ENCODE data around the gene PLXNB2. TPM values are rescaled to one million over a fixed set of nuclear protein-coding genes. Genes with fewer than 3 reads are reported as not detected.

PLXNB2 gene
- total RNA-seq, 1 experiment from 2014 or later, result 236 TPM

DNA sequence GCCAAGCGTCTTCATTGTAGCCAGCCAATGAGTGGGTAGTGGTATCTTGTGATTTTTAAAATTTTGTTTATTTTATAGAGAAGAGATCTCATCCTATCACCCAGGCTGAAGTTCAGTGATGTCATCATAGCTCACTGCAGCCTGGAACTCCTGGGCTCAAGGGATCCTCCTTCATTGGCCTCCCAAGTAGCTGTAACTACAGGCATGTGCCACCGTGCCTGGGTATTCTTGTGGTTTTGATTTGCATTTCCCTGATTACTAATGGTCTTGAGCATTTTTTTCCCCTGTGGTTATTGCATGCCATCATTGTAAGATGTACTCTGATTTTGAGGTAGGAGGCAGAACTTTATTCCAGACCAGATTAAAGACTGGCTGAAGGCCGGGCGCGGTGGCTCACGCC, 21.8 kb upstream of the PLXNB2 start (continued):
- TF ChIP-seq EZH2 (IDR thresholded peaks at IDR 0.05) (no peak), EZH2phosphoT487 (IDR thresholded peaks at IDR 0.05; ENCODE audit: borderline replicate concordance) (no peak), JUND (IDR thresholded peaks at IDR 0.05) (no peak)
- TF ChIP-seq, protein P1, sequence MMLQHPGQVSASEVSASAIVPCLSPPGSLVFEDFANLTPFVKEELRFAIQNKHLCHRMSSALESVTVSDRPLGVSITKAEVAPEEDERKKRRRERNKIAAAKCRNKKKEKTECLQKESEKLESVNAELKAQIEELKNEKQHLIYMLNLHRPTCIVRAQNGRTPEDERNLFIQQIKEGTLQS (IDR thresholded peaks at IDR 0.05), result no peak

- POLR2A ChIA-PET, result interaction anchor here (1.4 to 1.5 kb wide), 2 partner anchors 22 to 76 kb away, joined by 5 read pairs; partner anchors contain the start of gene HDAC10
- BruUV-seq (replicated peaks), result no TSS peak
- no peak overlapping the region for H2AFZ ChIP-seq (ENCODE audit: low read depth, low read length, poor library complexity, severe bottlenecking)
Observed at GRCh38 chr22:50327711-50328019, 20.2 kb upstream of the PLXNB2 start.

More at GRCh38 chr22:50327711-50328019, 20.2 kb upstream of the PLXNB2 start:
- no peaks in the 10 kb centered on the region for H3K27me3 ChIP-seq (ENCODE audit: insufficient read depth, low read length)
- no peak for DNase-seq (ENCODE audit: low read depth, low spot score)
- peaks cover 3% of the 10 kb centered on the region; the same call in 1 of the 2 replicates for H3K79me2 ChIP-seq (ENCODE audit: insufficient read depth, low read length)
- peak overlapping the region; percentile 88 for H3K9ac ChIP-seq (ENCODE audit: low read length)
- no peaks in the 10 kb centered on the region for H3K9me2 ChIP-seq (ENCODE audit: insufficient read depth)
- peaks cover 37 to 57% of the 10 kb centered on the region in 2 experiments for H3K4me1 ChIP-seq (ENCODE audit: control insufficient read depth in 1 of 2, insufficient read depth in 2 of 2, low read length in 2 of 2)
- RAD21 ChIA-PET (ENCODE audit: low non-redundant PET in 1 of 2, low total read pairs in 2 of 2, uncharacterized antibody in 2 of 2, unreplicated experiment in 2 of 2), result interaction anchor here in 1 of 2 experiments (1.0 to 1.3 kb wide), 2 partner anchors 22 to 204 kb away, joined by 3 read pairs; no protein-coding TSS in a partner anchor
- no peaks in the 10 kb centered on the region for H3K9me3 ChIP-seq (ENCODE audit: control insufficient read depth in 1 of 2, insufficient read depth in 1 of 2, low read depth in 1 of 2, low read length in 2 of 2)
- no peak for ATAC-seq
- intact Hi-C loops (cut with micrococcal nuclease), result loop anchor here (1.0 kb wide), 1 partner anchor 53 kb away; no protein-coding TSS in a partner anchor
- peak overlapping the region; percentile 83 for H3K27ac ChIP-seq (ENCODE audit: low read depth, low read length)
- H3K4me2 ChIP-seq (ENCODE audit: low read length), result peak overlapping the region; percentile 97
- H3K4me3 ChIP-seq (replicated peaks in 1 of 2; ENCODE audit: low read depth in 1 of 2, low read length in 2 of 2), result peak overlapping the region; percentile 63 to 80
- CTCF ChIA-PET, result interaction anchor here (1.1 to 1.3 kb wide), 2 partner anchors 14 to 51 kb away, joined by 3 to 4 read pairs; no protein-coding TSS in a partner anchor
- no peak for TF ChIP-seq EGR1 (IDR thresholded peaks at IDR 0.05; ENCODE audit: low read depth)
- TF ChIP-seq JUND (IDR thresholded peaks at IDR 0.05), result no peak
- TF ChIP-seq, protein P2, sequence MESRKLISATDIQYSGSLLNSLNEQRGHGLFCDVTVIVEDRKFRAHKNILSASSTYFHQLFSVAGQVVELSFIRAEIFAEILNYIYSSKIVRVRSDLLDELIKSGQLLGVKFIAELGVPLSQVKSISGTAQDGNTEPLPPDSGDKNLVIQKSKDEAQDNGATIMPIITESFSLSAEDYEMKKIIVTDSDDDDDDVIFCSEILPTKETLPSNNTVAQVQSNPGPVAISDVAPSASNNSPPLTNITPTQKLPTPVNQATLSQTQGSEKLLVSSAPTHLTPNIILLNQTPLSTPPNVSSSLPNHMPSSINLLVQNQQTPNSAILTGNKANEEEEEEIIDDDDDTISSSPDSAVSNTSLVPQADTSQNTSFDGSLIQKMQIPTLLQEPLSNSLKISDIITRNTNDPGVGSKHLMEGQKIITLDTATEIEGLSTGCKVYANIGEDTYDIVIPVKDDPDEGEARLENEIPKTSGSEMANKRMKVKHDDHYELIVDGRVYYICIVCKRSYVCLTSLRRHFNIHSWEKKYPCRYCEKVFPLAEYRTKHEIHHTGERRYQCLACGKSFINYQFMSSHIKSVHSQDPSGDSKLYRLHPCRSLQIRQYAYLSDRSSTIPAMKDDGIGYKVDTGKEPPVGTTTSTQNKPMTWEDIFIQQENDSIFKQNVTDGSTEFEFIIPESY (IDR thresholded peaks at IDR 0.05; ENCODE audit: extremely low read depth, insufficient replicate concordance, low read length), result no peak
- no peak for TF ChIP-seq CBX3 (IDR thresholded peaks at IDR 0.05; ENCODE audit: low read depth)
- no peak for TF ChIP-seq FOSL1 (IDR thresholded peaks at IDR 0.05; ENCODE audit: low read depth)
- no peak for TF ChIP-seq MAX (IDR thresholded peaks at IDR 0.05)
- no peak for TF ChIP-seq EZH2 (IDR thresholded peaks at IDR 0.05)
- no peak for TF ChIP-seq CTCF (IDR thresholded peaks at IDR 0.05 in 2 of 3, conservative IDR thresholded peaks at IDR 0.05 in 1 of 3; ENCODE audit: borderline replicate concordance in 1 of 3, insufficient read depth in 1 of 3, low read depth in 2 of 3, low read length in 2 of 3)
- TF ChIP-seq ELF1 (IDR thresholded peaks at IDR 0.05; ENCODE audit: borderline replicate concordance, low read depth), result no peak
- H3K36me3 ChIP-seq (ENCODE audit: control insufficient read depth in 1 of 2, insufficient read depth in 2 of 2, low read length in 2 of 2), result no peaks in the 10 kb centered on the region
- H4K20me1 ChIP-seq (ENCODE audit: insufficient read depth), result no peaks in the 10 kb centered on the region
